ENCODE data around the gene ATP1B3.

DNA sequence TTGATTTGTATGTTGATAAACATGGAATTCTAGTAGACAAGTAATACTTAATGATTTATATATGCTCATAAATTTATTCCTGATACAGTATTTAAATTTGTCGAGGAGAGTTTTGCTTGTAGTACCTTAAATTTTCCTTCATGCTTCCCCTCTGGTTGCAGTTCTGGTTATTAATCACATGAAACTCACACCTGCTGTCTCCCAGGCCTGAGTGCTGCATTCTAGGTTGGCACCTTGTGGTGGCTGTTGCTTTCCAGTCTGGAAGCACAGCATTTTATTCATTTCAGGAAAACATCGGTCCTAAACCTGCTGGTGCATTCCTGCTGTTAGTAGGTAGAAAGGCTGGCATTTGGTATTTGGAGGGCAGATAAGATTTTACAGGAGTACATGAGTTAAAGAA is 44.9 kb downstream of the ATP1B3 start:
- no peak for TF ChIP-seq POLR2A (IDR thresholded peaks at IDR 0.05)
- TF ChIP-seq, protein P1, sequence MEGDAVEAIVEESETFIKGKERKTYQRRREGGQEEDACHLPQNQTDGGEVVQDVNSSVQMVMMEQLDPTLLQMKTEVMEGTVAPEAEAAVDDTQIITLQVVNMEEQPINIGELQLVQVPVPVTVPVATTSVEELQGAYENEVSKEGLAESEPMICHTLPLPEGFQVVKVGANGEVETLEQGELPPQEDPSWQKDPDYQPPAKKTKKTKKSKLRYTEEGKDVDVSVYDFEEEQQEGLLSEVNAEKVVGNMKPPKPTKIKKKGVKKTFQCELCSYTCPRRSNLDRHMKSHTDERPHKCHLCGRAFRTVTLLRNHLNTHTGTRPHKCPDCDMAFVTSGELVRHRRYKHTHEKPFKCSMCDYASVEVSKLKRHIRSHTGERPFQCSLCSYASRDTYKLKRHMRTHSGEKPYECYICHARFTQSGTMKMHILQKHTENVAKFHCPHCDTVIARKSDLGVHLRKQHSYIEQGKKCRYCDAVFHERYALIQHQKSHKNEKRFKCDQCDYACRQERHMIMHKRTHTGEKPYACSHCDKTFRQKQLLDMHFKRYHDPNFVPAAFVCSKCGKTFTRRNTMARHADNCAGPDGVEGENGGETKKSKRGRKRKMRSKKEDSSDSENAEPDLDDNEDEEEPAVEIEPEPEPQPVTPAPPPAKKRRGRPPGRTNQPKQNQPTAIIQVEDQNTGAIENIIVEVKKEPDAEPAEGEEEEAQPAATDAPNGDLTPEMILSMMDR (IDR thresholded peaks at IDR 0.05), result no peak

Measured in lower leg skin (tissue), 3 donors.